RWPE2 (cell line): Measurements from ENCODE around the gene CD99.

Source experiments
- ATAC-seq: fragments of 200-7000 bp; cut with Tn5 transposase; 3 replicates; pipeline ENCODE4 v1.9.1; 2021; ENCODE audit warnings: low read depth
- DNase-seq: peaks from one replicate; pipeline ENCODE4 v3.0.0-alpha.2; 2020; ENCODE audit warnings: low spot score
- H3K27ac ChIP-seq: fragments of 450-650 bp; 2 replicates; pipeline ENCODE4 v1.5.1; 2017; ENCODE audit warnings: mild to moderate bottlenecking; ENCODE audit not compliant: poor library complexity, severe bottlenecking
- H3K27me3 ChIP-seq: fragments of 250-450 bp; sonication (Bioruptor Pico); 2 replicates; pipeline ENCODE4 v1.5.1; 2021; ENCODE audit warnings: mild to moderate bottlenecking, moderate library complexity; ENCODE audit not compliant: insufficient read depth, poor library complexity, severe bottlenecking
- H3K36me3 ChIP-seq: fragments of 250-450 bp; sonication (Bioruptor Pico); 2 replicates; pipeline ENCODE4 v1.5.1; 2020; ENCODE audit warnings: low read depth, mild to moderate bottlenecking, moderate library complexity
- H3K4me1 ChIP-seq: fragments of 250-450 bp; sonication (Bioruptor Pico); 2 replicates; pipeline ENCODE4 v1.5.1; 2021; ENCODE audit warnings: mild to moderate bottlenecking, moderate library complexity; ENCODE audit not compliant: insufficient read depth, poor library complexity, severe bottlenecking
- H3K4me3 ChIP-seq: fragments of 250-450 bp; sonication (Bioruptor Pico); 2 replicates; pipeline ENCODE4 v1.5.1; 2021; ENCODE audit warnings: mild to moderate bottlenecking, moderate library complexity; ENCODE audit not compliant: severe bottlenecking
- H3K9me3 ChIP-seq: fragments of 250-450 bp; sonication (Bioruptor Pico); 2 replicates; pipeline ENCODE4 v1.5.1; 2021; ENCODE audit warnings: mild to moderate bottlenecking, moderate library complexity; ENCODE audit not compliant: severe bottlenecking
- TF ChIP-seq, protein P1 (sequence below): fragments of 450-650 bp; IDR thresholded peaks from one replicate; pipeline ENCODE4 v1.5.1; 2017; ENCODE audit warnings: mild to moderate bottlenecking, moderate library complexity; ENCODE audit not compliant: poor library complexity, severe bottlenecking

Gene CD99

DNA sequence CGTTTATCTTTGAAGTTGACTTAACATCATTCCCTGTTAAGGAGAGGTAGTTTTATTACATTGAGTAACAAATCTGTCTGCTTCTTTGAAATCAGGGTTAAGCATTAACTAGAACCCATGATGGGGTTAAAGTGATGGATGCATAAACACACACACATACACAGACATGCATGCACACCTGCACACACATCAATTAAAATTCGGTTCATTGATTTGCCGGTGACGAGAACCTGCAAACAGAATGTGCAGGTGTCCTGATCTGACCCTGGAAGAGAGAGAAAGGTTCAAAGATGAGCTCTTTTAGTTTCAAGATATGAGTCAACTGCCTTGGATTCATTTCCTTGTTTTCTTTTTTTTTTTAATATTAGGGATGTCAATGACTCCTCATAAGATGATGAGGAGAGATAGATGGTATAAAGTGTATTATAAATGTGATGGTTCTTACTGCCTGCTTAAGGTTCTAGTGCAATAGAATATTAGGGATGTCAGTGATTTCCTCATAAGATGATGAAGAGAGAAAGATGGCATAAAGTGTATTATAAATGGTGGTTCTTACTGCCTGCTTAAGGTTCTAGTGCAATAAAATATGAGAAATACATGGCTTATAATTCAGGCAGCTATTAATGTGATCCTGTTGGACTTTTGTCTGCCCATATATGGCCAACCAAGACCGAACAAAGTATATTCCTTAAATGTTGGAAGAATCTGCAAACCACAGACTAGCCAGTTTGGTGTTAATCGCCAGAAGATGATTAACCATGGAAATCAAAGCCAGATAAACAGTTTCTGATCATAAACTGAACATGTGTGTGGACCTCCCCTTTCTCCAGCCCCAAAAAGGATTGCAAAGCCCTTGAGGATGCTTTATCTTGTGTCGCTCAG lies 14.1 kb upstream of the CD99 start:
- Histone ChIP-seq H3K36me3 (no peaks in the 10 kb centered on the region), H3K4me3 (no peak overlapping the region), H3K9me3 (no peaks in the 10 kb centered on the region), H3K27ac (no peak overlapping the region), H3K4me1 (peaks cover 14% of the 10 kb centered on the region), H3K27me3 (no peaks in the 10 kb centered on the region)
- TF ChIP-seq, protein P1, sequence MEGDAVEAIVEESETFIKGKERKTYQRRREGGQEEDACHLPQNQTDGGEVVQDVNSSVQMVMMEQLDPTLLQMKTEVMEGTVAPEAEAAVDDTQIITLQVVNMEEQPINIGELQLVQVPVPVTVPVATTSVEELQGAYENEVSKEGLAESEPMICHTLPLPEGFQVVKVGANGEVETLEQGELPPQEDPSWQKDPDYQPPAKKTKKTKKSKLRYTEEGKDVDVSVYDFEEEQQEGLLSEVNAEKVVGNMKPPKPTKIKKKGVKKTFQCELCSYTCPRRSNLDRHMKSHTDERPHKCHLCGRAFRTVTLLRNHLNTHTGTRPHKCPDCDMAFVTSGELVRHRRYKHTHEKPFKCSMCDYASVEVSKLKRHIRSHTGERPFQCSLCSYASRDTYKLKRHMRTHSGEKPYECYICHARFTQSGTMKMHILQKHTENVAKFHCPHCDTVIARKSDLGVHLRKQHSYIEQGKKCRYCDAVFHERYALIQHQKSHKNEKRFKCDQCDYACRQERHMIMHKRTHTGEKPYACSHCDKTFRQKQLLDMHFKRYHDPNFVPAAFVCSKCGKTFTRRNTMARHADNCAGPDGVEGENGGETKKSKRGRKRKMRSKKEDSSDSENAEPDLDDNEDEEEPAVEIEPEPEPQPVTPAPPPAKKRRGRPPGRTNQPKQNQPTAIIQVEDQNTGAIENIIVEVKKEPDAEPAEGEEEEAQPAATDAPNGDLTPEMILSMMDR: no peak
- ATAC-seq (no peak), DNase-seq (no peak)

DNA sequence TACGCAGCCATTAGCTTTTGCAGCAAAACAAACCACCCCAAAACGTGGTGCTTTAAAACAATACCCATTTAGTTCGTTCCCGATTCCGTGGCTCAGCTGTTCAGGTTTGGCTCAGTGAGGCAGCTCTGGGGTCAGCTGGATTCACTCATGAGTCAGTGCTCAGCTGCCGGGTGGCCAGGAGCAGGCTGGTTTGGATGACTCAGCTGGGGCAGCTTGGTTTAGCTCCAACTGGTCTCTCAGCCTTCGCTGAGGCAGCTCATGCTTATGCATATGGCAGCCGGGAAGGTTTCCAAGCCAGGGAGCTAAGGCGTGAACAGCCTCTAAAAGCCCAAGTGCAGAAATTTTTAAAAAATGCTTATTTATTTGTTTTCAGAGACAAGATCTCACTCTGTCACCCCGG lies 13.3 kb upstream of the CD99 start:
- TF ChIP-seq, protein P1: no peak
- Histone ChIP-seq H3K4me3 (no peak overlapping the region), H3K9me3 (no peaks in the 10 kb centered on the region), H3K27ac (no peak overlapping the region), H3K36me3 (no peaks in the 10 kb centered on the region), H3K4me1 (peaks cover 14% of the 10 kb centered on the region), H3K27me3 (no peaks in the 10 kb centered on the region)
- DNase-seq (peak; percentile 96), ATAC-seq (peak; percentile 100)

DNA sequence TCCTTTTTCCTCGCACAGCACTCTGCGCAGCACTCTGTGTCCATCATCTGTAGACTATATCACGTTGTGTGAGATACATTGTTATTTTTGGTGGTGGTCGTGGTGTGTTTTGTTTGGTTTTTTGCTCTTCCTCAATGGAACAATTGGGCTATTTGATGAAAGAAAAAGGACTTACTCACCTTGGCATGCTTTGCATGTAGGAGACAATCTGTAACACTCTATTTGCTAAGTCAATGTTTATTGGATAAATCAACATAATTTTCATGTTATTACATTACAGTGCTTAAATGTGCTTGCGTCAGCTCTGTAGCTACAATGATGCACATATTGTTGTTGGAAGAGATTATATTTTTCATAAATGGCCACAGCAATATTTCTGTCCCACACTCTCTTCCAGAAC lies 12.5 kb upstream of the CD99 start:
- no peaks in the 10 kb centered on the region for H3K36me3 ChIP-seq
- no peak for DNase-seq
- TF ChIP-seq, protein P1: no peak
- H3K27me3 ChIP-seq: no peaks in the 10 kb centered on the region
- no peak overlapping the region for H3K4me3 ChIP-seq
- peaks cover 14% of the 10 kb centered on the region for H3K4me1 ChIP-seq
- H3K9me3 ChIP-seq: no peaks in the 10 kb centered on the region
- no peak for ATAC-seq
- no peak overlapping the region for H3K27ac ChIP-seq

DNA sequence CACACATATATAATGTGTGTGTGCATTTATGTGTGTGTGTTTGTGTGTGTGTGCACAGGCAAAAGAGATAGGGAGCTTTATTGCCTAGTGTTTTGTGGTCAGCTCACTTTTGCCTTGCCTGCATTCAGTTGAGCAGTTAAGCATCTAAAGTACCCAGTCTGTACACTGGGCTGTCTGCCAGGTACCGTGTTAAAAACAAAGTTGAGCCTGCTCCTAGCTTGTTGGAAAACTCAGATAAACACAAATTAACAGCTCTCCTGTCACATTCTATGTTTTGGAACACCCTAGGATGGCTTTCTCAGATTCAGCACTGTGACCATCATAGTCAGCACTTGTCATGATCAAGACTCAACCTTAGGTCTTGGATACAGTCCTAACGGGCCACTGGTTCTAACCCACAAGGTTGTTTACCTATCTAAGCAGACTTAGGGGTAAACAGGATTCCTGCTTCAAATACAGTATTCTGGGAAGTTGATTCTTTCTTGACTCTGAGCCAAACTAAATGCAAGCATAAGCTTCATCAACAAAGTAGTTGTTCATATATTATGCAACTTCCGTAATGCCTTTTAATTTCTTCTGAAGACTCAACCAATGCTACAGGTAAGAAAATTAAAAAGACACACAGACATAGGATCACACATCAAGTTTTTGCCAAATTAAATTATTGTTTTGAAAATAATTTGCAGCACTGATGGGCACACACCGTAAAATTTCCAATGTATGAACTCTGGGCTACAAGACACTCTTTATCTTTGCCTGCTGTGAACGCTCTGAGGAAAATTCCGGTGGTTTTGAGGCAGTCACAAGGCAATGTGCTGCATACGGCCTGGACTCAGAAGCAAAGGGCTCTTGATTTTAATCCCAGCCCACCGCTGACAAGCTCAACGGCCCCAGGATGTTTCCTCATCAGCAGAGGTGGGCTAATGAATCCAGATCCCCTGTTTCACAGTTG lies 11.3 kb upstream of the CD99 start:
- DNase-seq (no peak), ATAC-seq (no peak)
- Histone ChIP-seq H3K4me1 (peaks cover 14% of the 10 kb centered on the region), H3K27me3 (no peaks in the 10 kb centered on the region), H3K4me3 (no peak overlapping the region), H3K9me3 (no peaks in the 10 kb centered on the region), H3K27ac (no peak overlapping the region), H3K36me3 (no peaks in the 10 kb centered on the region)
- TF ChIP-seq, protein P1: no peak
